Glutamatergic neuron (in vitro differentiated cells): Measurements from ENCODE around the gene SPRR5. TPM values are rescaled to one million over a fixed set of nuclear protein-coding genes. Genes with fewer than 3 reads are reported as not detected.

Experiments used
- DNase-seq: peaks from one replicate; pipeline ENCODE4 v3.0.0; 2022
- H3K27ac Mint-ChIP-seq: one replicate; pipeline ENCODE4 v1.8.0; 2020; ENCODE audit warnings: mild to moderate bottlenecking, mixed read lengths, inconsistent platforms; ENCODE audit not compliant: unreplicated experiment
- H3K27me3 Mint-ChIP-seq: one replicate; pipeline ENCODE4 v1.8.0; 2020; ENCODE audit warnings: mild to moderate bottlenecking, moderate library complexity, mixed read lengths, inconsistent platforms; ENCODE audit not compliant: unreplicated experiment
- H3K36me3 Mint-ChIP-seq: one replicate; pipeline ENCODE4 v1.8.0; 2020; ENCODE audit warnings: mild to moderate bottlenecking, mixed read lengths, inconsistent platforms; ENCODE audit not compliant: unreplicated experiment
- H3K4me1 Mint-ChIP-seq: one replicate; pipeline ENCODE4 v1.8.0; 2020; ENCODE audit warnings: mild to moderate bottlenecking, low read depth, mixed read lengths, inconsistent platforms; ENCODE audit not compliant: unreplicated experiment
- H3K4me3 Mint-ChIP-seq: one replicate; pipeline ENCODE4 v1.8.0; 2020; ENCODE audit warnings: mild to moderate bottlenecking, mixed read lengths, inconsistent platforms; ENCODE audit not compliant: unreplicated experiment
- H3K9me3 Mint-ChIP-seq: one replicate; pipeline ENCODE4 v1.8.0; 2020; ENCODE audit warnings: mild to moderate bottlenecking, moderate library complexity, mixed read lengths, inconsistent platforms; ENCODE audit not compliant: unreplicated experiment
- long read RNA-seq: library from polyadenylated mRNA; unstranded; transcript quantifications from one replicate; pipeline ENCODE4 v2.0.0, GENCODE V29; 2020; ENCODE audit not compliant: unreplicated experiment
- total RNA-seq: library from RNA; stranded (reverse); fragmentation: NEBNext Ultra II Directional; extraction: Animal tissue kit (Norgen Biotek cat#: 25700); gene quantifications from one replicate; pipeline ENCODE4 v1.2.1, GENCODE V29; 2021; ENCODE audit not compliant: unreplicated experiment
- TF ChIP-seq, protein P1 (sequence below): fragments of 200-600 bp; sonication (generic); IDR thresholded peaks from one replicate; pipeline ENCODE4 v1.5.0; 2021; ENCODE audit not compliant: partially characterized antibody, unreplicated experiment

SPRR5 gene, protein sequence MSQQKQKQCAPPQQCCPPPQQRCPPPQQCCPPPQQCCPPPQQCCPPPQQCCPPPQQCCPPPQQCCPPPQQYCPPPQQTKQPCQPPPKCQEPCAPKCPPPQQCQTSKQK
- not detected for total RNA-seq
- long read RNA-seq: 0 reads

DNA sequence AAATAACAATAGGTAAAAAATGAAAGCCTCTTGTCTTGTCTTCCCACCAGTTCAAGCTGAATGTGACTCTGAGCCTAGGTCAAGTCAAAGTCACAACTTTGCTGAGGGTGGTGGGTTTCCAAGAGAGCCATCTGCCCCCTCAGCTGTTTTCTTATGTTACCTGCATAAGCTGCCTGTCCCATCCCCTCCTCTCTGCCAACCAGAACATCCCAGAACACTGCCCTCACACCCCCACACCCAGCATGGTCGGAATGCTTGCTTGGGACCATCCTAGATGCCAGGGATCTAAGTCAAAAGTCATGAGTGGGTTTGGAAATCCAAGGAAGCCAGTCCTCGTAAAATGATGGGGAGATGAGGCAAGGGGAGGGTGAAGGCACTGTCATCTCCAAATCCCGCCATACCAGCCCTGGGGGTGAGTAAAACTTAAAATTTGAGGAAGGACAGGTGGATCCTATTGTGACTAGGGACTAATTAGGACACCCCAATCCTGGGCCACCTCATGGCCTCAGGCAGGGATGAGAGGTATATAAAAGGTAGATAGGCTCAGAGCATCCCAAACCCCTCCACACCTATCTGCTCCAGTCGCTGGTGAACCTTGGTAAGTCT, at the start of gene SPRR5:
Gene SPRR5, plus strand, starts transcription at position 556 of the 606 bp plus-strand sequence. CDS start 1,349 bp downstream, outside the sequence.
- Mint-ChIP-seq H3K4me1 (no peaks in the 10 kb centered on the region), H3K27me3 (peaks cover 9% of the 10 kb centered on the region), H3K36me3 (no peaks in the 10 kb centered on the region), H3K27ac (no peak within 1 kb of the TSS), H3K4me3 (no peak within 1 kb of the TSS), H3K9me3 (peaks cover 4% of the 10 kb centered on the region)
- DNase-seq: no peak
- TF ChIP-seq, protein P1, sequence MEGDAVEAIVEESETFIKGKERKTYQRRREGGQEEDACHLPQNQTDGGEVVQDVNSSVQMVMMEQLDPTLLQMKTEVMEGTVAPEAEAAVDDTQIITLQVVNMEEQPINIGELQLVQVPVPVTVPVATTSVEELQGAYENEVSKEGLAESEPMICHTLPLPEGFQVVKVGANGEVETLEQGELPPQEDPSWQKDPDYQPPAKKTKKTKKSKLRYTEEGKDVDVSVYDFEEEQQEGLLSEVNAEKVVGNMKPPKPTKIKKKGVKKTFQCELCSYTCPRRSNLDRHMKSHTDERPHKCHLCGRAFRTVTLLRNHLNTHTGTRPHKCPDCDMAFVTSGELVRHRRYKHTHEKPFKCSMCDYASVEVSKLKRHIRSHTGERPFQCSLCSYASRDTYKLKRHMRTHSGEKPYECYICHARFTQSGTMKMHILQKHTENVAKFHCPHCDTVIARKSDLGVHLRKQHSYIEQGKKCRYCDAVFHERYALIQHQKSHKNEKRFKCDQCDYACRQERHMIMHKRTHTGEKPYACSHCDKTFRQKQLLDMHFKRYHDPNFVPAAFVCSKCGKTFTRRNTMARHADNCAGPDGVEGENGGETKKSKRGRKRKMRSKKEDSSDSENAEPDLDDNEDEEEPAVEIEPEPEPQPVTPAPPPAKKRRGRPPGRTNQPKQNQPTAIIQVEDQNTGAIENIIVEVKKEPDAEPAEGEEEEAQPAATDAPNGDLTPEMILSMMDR: no peak

DNA sequence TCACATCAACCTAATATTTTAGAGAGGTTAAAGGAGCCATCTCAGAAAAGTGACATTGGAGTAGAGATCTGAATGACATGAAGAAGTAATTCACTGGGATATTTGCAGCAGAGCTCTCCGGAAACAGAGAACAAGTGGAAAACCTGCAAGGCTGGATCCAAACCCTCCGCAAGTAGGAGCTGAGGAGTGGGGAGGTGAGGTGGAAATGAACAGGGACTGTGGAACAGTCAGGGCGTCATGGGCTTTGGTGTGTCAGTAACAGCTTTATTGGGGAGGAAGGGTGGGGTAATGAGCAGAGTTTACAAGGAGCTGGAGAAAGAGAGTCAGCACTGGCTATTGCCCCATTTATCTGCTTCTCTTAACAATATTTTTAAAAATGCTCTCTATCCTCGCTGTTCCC, 48.0 kb upstream of the SPRR5 start:
- no peaks in the 10 kb centered on the region for H3K4me1 Mint-ChIP-seq
- no peak overlapping the region for H3K27ac Mint-ChIP-seq
- no peak for DNase-seq
- H3K27me3 Mint-ChIP-seq: peaks cover 1% of the 10 kb centered on the region
- no peaks in the 10 kb centered on the region for H3K9me3 Mint-ChIP-seq
- H3K36me3 Mint-ChIP-seq: no peaks in the 10 kb centered on the region
- no peak overlapping the region for H3K4me3 Mint-ChIP-seq
- TF ChIP-seq, protein P1: no peak

DNA sequence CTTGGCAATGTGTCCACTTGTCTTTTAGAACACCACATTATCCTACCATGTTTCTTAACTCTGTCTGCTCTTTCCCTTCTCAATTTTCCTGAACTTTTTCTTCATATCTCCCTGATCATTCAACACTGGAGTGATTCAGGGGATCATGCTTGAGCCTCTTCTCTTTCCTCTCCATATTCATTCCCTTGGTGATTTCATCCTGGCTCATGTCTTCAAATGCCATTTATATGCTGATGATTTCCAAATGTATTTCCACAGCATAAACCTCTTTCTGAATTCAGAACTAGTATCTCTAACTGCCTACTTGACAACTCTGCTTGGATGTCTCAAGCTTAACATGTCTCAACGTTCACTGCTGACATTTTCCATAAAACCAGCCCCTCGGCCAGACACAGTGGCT, 47.1 kb upstream of the SPRR5 start:
- Mint-ChIP-seq H3K9me3 (no peaks in the 10 kb centered on the region), H3K27me3 (peaks cover 1% of the 10 kb centered on the region), H3K4me3 (no peak overlapping the region)

DNA sequence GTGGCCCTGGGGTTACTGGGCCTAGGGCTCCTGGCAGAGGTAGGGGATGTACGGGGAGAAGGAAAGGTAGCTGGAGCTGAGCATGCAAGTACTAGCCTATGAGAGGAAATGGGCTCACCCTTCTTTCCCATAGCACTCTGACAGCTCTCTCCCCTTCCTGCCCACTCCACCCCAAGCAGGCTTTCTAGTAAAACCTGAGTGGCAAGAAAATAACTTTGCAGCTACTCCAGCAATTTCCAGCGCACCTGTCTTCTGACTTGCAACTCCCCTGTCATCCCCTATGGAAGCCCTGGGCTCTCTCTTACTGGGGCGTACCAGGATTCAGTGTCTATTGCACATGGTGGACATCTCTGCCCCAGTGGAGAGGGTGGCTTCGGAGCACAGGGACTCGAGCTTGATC, 45.4 kb upstream of the SPRR5 start:
- H3K9me3 Mint-ChIP-seq: no peaks in the 10 kb centered on the region
- TF ChIP-seq, protein P1: no peak
- H3K4me3 Mint-ChIP-seq: no peak overlapping the region
- no peak overlapping the region for H3K27ac Mint-ChIP-seq
- H3K36me3 Mint-ChIP-seq: no peaks in the 10 kb centered on the region
- H3K27me3 Mint-ChIP-seq: peaks cover 1% of the 10 kb centered on the region
- H3K4me1 Mint-ChIP-seq: no peaks in the 10 kb centered on the region
- no peak for DNase-seq

More for the DNA sequence above, 47.1 kb upstream of the SPRR5 start:
- H3K36me3 Mint-ChIP-seq: no peaks in the 10 kb centered on the region
- H3K27ac Mint-ChIP-seq: no peak overlapping the region
- DNase-seq: no peak
- TF ChIP-seq, protein P1: no peak
- no peaks in the 10 kb centered on the region for H3K4me1 Mint-ChIP-seq

DNA sequence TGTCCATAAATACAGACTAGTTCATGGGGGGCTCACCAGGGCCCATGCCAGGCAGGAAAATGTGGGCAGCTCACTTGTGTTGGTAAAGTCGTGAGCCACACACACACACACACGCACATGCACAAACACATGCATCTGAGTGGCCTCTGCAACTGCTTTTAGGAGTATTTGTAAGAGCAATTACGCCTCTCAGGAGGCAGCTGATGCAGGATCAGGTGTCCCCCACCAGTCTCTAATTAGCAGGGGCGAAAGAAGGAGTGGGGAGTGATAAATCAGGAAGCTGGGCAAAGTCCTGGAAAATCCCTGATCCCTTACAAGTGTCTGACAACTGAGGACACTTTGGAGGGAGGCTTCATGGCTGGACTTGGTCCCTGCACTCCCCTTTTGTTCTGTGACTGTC, 44.4 kb upstream of the SPRR5 start:
- peak; percentile 27 for DNase-seq
- no peak overlapping the region for H3K27ac Mint-ChIP-seq
- H3K4me1 Mint-ChIP-seq: no peaks in the 10 kb centered on the region
- TF ChIP-seq, protein P1: no peak
- peaks cover 1% of the 10 kb centered on the region for H3K27me3 Mint-ChIP-seq
- H3K4me3 Mint-ChIP-seq: no peak overlapping the region
- H3K9me3 Mint-ChIP-seq: no peaks in the 10 kb centered on the region
- no peaks in the 10 kb centered on the region for H3K36me3 Mint-ChIP-seq
